T-helper 2 cell treated with Interferon-gamma antibody and Interleukin-4, amounts not matched to agents 100 ng/mL and 5 ng/mL, for 36 hours (primary cell): ENCODE results near the gene ZMYM4. TPM values are rescaled to one million over a fixed set of nuclear protein-coding genes. Genes with fewer than 3 reads are reported as not detected.
"Not testable (repeated sequence)": the region's sequence is repeated elsewhere in the genome, so short reads cannot be mapped to it uniquely, and the experiment has no call there.

Experiments used
- intact Hi-C: fragments of 100-400 bp; cut with micrococcal nuclease; formaldehyde crosslinking; loops from one replicate; pipeline ENCODE4 v1.15.1; 2023
- total RNA-seq: library from RNA; stranded (reverse); gene quantifications from 2 replicates; pipeline ENCODE4 v1.2.3, GENCODE V29; 2022

Gene ZMYM4
- total RNA-seq = 27.4 and 30.1 TPM in 2 replicates

DNA sequence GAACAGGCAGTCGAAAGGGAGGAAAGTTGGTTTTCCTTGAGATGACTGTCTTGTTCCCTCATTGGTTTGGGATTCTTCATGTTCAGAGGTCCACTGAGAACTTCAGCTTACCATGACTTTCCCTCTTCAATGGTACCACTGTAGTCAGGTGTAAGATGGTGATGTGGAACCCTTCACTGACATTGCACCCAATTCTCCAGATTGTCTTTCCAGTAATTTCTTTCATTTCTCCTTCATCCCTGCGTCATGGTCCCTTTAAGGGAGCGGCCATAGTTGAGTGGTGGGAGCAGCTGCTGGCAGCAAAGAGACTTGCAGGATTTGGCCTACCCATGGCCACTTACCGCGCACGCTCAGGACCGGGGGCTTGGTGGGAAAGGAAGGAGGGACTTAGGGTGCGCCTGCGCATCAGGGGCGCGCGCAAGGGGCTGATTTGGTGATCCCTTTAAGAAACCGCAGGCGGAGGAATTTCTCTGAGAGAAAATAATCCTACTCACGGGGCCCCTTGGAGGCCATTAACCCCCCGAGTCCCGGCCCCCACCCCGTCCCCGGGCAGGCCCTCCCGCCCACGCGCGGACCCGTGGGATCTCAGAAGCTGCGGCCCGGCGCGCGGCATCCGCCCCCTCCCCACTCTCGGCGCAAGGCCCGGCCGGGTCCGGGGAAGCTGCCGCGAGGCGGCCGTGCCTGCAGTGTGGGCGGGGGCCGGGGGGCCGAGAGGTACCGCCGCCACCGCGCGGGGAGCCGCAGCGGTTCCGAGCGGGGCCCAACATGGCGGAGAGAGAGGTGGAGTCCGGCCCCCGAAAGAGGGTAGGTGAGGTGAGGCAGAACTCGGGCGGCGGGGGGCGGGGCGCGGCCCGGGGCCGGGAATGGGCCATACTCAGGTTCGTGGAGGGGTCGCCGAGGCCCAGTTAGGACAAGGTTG is at the start of gene ZMYM4:
Gene ZMYM4, plus strand, starts transcription at position 428 of the 919 bp plus-strand sequence. Its CDS starts 338 bp downstream, at position 766.
- intact Hi-C loops = loop anchor here (2.0 kb wide), 1 partner anchor 76 kb away; the partner anchor contains the start of gene SFPQ

DNA sequence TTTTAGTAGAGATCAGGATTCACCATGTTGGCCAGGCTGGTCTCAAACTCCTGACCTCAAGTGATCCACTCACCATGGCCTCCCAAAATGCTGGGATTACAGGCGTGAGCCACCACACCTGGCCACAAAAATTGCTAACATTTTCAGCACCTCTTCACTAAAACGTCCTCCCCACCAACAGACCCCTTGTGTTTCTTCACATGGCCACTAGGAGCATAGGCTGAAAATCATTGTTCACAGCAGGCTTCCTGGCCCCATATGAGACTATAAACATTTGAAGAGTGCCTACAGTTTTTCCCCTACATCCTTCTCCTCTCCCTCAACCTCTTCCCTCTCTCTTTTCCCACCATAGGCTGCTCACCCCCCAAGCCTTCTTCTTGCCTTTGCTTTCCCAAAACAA is 47.5 kb upstream of the ZMYM4 start:
- intact Hi-C loops = no loop called here

DNA sequence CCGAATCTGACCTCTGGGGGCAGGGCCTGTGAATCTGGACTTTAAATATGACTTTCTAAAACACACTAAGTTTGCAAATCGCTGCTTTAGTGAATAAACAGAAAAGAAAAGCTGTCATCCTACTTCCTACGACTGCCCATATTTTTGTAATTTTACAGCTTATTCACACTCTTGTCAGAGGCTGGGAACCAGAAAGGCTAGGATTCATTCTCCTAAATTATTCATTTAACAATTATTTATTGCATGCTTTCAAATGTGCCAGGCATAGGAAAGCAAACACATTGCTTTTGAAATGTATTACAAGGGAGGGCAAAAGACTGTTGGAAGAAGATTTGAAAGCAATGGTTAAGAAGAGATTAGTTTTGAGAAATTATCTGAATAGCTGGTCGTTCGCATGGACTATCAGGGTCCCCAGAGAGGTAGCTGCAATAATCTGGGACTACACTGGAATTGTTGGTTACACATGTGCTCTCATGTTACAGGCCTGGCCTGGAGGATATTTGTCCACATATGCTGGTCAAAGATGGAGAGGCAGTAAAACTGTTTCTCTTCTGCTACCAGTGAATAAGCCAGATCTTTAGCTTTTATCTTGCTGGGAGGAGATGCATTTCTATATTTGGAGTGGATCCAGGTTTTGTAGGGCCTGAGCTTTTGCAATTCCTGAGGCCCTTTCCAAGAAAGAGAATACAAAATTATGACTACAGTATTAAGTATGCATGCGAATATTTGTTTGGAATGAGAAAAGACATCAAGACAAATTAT is 46.0 kb upstream of the ZMYM4 start:
- intact Hi-C loops = no loop called here

DNA sequence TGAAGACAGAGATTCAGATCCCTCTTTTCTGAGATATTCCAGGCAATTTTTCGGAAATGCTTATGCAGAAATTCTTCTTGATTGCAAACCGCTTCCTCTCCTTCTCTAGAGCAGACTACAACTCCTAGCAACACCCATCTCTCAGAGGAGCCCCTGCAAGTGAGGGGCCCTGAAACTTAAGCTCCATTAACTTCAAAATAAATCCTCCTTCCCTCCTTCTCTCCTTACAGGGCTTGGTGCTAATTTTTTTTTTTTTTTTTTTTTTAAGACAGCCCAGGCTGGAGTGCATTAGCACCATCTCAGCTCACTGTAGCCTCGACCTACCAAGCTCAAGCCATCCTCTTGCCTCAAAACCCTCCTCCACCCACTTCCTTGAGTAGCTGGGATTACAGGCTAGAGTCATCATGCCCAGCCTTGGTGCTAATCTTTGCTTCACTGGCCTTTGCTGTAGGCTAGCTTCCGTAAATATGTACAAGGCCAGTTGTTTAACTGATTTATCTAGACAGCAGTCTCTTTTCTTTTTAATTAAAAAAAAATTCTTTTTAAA is 45.4 kb upstream of the ZMYM4 start:
- intact Hi-C loops = no loop called here

DNA sequence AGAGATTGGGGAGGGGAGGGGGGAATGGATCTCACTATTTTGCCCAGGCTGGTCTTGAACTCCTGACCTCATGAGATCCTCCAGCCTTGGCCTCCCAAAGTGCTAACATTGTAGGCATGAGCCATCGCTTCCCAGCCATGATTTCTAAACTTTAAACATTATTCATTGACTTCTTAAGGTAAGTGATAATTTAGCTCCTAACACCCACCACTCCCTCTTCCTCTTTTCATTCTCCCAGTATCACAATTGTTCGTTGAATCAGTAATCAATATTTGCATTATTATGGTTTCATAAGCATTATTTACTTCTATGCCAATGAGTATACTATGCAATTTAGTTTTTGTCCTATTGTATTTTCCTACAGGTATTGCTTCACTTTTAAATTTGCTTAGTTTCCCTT is 42.0 kb upstream of the ZMYM4 start:
- intact Hi-C loops = no loop called here

DNA sequence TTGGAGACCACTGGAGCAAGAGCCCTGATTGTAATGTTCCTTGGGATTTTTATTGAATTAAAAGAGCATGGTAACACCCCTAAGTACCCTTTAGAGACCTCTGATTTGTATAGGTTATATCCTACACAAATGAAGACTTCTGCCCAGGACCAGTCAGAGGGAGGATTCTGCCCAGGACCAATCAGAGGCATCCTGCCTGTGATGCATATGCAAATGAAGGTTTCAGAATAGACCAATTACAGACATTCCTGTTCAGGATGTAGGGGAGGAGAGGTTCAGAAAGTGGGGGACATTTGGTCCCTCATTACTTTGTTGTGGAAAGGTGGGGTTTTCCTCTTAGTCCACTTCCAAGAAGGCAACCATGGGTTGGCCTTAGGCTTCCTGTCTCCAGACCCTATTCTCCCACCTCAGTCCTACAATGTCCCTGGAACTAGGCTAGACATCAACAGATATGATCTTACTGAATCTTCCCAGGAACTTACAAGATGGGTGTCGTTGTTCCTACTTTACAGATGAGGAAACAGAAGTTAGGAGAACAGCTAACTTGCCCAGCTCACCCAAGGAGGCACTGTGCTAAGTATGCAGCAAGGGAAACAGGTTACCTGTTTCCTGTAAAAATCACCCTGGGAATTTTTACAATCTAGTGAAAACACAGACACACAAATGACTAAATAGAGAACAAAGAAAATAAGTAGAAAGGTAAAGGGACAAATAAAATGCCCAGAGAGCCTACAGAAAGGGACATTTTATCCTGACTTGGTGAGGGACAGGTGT is 38.7 kb upstream of the ZMYM4 start:
- intact Hi-C loops = no loop called here

DNA sequence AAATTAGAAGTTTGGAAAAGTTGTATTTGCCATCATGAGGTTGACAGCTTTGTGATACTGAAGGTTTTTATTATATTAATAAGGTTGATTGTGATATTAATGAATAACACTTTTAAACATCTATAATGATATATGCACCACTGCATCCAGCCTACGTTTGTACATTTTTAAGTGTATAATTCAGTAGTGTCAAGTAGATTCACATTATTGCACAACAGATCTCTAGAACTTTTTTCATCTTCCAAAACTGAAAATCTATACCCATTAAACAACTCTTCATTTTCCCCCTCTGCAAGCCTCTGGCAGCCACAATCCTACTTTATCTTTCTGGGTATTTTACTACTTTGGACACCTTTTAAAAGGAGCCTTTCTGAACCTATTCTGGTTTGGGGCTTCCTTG is 37.2 kb upstream of the ZMYM4 start:
- intact Hi-C loops = no loop called here

DNA sequence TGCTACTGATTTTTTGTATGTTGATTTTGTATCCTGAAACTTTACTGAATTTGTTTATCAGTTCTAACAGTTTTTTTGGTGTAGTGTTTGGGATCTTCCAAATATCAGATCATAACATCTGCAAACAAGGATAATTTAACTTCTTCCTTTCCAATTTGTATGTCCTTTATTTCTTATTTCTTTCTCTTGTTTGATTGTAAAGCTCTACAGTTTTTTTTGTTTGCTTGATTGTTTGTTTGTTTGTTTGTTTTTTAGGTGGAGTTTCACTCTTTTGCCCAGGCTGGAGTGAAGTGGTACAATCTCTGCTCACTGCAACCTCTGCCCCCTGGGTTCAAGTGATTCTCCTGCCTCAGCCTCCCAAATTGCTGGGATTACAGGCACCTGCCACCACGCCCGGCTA is 31.7 kb upstream of the ZMYM4 start:
- intact Hi-C loops = not testable (repeated sequence)

DNA sequence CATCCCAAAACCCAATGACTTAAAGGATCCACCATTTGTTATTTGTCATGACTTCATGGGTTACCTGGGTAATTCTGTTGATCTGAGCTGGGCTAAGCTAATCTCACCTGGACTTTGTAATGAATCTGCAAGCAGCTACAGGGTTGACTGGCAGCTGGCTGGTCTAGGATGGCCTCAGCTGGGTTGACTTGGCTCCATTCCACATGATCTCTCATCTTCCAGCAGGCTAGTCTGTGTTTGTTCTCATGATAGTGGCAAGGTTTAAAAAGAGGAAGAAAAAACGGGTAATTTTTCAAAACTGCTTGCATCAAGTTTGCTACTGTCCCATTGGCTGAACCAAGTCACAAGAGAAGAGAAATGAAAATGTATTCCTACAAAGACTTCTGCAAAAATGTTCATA is 24.8 kb upstream of the ZMYM4 start:
- intact Hi-C loops = no loop called here

DNA sequence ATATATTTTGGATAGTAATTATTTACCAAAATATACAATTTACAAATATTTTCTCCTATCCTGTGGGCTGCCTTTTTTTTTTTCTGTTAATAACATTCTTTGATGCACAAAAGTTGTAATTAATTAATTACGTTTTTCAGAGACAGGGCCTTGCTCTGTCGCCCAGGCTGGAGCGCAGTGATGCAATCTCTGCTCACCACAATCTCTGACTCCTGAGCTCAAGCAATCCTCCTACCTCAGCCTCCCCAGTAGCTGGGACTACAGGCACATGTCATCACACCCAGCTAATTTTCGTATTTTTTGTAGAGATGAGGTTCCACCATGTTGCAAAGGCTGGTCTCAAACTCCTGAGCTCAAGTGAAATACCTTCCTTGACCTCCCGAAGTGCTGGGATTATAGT is 21.3 kb upstream of the ZMYM4 start:
- intact Hi-C loops = no loop called here

DNA sequence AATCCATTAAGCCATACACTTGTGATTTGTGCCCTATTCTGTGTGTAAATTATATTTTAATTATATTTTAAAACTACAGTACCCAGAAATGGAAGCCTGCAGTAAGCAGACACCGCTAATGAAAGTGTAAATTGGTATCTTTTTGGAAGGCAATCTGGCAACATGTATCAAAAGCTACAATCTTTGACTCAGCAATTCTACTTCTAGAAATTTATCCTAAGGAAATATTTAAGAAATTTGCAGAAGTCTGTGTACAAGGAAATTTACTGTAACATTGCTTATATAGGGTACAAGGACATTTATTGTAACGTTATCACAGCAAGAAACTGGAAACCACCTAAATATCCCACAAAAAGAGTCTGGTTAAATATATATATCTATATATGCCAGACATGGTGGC is 14.6 kb upstream of the ZMYM4 start:
- intact Hi-C loops = no loop called here

DNA sequence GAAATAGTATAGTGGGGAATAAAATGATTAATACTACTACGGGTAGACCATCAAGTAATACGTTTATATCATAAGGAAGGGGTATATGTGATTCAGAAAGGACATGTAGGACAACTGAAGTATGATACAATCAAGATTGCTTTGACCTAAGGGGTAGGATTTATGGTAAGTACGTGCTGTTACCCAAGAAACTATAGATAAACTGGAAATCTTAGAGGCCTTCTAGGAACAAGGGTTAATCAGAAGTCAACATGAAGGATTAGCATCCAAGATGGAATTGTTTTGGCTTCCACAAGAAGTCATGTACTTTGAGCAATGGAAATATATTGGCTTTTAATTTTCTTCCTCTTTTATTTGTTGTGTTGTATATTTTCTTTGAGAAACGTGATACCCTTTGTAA is 13.2 kb upstream of the ZMYM4 start:
- intact Hi-C loops = no loop called here

DNA sequence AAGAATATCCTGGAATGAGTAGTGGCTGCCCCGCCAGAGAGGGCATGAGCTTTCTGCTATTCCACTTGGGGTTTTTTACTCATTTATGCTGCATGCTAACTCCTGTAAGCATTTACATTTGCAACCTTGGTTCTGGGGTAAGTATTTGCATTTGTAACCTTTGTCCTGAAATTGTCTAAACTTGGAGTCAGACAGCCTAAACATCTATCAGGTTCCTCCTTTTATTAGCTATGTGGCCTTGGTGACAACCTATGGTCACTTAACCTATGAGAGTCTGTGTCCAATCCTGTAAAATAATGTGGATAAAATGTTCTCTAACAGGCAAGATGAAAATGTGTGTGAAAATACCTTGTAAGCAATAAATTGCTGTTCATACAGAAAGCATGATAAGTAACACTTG is 8.9 kb upstream of the ZMYM4 start:
- intact Hi-C loops = no loop called here

DNA sequence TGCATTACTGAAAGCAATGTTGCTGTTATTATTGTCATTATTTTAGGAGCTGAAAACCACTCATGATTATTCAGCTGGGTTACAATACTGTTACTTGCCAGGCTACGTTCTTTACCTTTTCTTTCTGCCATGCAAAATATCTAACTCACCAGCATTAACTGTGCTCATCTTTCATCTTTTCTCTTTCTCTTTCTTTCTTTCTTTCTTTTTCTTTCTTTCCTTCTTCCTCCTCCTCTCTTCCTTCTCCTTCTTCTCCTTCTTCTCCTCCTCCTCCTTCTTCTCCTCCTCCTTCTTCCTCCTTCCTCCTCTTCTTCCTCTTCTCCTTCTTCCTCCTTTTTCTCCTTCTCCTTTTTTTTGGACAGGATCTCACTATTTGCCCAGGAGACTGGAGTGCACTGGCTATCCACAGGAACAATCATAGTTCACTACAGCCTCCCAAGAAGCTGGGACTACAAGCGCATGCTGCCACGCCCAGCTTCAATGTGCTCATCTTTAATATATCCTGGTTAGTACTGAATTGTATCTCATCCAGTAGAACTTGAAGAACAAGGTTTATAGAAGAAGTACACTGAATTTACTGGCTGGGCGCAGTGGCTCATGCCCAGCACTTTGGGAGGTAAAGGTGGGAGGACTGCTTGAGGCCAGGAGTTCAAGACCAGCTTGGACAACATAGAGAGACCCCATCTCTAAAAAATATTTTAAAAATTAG is 6.9 kb upstream of the ZMYM4 start:
- intact Hi-C loops = no loop called here

DNA sequence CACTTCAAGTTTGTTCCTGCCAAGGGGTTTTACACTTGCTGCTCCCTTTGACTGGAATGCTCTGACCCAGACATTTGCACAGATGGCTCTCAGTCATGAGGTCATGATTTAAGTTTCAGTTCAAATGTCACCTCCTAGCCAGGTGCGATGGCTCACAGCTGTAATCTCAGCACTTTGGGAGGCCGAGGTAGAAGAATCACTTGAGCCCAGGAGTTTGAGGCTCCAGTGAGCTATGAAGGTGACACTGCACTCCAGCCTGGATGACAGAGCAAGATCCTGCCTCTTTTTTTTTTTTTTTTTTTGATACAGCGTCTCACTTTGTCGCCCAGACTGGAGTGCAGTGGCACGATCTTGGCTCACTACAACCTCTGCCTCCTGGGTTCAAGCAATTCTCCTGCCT is 4.5 kb upstream of the ZMYM4 start:
- intact Hi-C loops = no loop called here

DNA sequence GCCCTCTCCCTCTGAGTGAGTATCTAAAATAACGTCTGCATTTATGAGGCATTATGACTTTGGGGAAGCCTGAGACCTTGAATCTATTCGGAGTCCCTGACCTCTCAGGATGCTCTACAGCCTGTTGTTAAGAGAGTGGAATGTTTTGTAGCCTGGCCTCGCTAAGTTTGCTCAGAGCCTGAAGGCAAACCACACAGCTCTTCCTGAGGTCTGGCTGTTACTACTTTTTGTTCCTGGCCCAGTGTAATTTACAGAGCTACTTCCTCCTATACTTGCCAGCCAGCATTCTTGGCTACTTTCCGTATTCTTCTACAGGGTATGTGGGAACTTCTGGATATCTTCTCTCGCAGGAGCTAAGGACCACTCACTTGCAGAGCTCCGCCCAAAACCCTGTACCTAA is 3.6 kb upstream of the ZMYM4 start:
- intact Hi-C loops = no loop called here

DNA sequence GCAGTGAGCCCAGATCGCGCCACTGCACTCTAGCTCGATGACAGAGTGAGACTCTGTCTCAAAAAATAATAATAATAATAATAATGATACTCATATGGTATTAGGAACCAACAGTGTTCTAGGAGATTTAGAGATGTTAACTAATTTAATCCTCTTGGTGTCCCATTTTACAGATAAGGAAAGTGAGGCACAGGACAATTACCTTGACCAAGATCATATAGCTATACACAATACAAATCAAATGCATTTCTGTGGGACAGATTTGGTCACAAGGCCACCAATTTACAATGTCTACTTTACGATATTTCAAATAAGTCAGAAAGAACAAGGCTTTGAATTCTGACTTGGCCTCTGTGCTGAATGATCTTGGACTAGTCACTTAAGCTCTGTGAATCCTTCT is 2.2 kb upstream of the ZMYM4 start:
- intact Hi-C loops = no loop called here

DNA sequence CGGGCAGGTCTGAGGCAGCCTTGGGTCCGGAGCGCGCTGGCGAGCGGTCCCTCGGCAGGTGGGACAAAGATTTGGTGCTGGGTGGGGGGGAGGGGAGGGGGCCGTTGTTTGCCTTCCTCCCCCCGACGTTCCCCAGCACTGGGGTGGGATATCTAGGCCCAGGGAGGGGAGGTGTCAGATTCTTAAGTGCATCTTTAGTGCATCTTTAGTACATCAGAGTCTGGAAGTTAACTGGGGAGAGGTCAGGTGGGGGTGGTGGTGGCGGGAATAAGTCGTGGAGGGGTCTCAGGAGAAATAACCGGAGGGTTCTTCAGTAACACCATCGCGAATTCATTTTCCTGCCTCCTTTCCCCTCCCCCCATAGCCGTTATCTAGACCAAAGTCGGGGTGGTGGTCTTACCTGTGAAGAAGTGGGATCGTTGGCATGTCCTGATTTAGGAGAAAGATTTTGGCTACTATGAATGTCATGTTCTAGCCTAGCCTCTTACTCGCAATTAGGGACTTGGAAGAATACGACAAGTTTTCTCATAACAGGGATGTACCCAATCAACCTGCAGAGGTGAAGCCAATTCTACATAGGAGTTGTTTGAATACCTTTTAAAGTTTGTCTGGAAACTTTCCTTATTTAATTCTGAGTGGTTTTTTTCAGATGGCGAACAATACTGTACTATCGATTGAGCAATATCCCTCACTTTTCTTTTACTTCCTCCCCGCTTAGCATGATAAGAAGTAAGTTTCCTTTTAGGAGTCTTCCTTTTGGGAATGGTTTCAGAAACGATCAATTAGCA is 886 bp downstream of the ZMYM4 start:
- intact Hi-C loops = loop anchor here (2.0 kb wide), 1 partner anchor 77 kb away; the partner anchor contains the start of gene SFPQ

DNA sequence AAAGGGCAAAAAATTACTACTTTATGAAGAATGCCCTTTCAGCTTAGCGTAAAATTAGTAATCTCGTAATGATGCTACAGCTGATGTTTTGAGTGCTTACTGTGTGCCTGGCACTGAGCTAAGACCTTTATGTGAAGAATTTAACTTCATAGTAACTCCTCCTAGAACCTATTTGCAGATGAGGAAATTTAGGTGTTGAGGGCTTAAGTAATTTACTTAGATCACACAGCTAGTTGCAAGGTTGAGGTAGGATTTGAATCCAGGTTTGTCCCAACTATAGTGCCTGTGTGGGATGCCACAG is 1.4 kb downstream of the ZMYM4 start:
- intact Hi-C loops = loop anchor here (2.0 kb wide), 1 partner anchor 77 kb away; the partner anchor contains the start of gene SFPQ

DNA sequence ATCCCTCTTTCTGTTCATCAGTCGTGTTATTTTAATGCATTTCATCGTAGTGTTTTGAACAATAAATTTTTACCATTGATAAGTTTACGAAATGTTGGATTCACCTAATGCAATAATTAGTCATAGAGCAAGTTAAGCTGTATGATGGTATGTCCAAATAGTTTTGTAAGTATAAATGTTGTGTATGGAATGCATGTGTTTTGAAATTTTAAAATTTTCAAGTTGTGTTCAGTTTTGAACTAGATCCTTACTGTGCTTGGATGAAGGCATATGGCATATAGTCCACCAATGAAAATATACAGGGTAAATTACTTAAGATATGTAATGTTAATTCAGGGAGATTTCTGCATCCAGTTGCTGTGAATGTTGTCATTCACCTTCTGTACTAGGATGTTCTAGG is 2.3 kb downstream of the ZMYM4 start:
- intact Hi-C loops = no loop called here
